Lower leg skin (tissue), 3 donors: ENCODE data around the gene UGT2B15.

ENCODE experiments used
- POLR2A ChIP-seq, 2 donors: fragments of 450-650 bp; IDR thresholded peaks; one replicate each; pipeline ENCODE4 v1.6.1; 2016 to 2017; ENCODE audit warnings: antibody characterized with exemption in 2 of 2, mild to moderate bottlenecking in 1 of 2, moderate library complexity in 1 of 2
- TF ChIP-seq, protein P1 (sequence below), 3 donors: fragments of 450-650 bp; IDR thresholded peaks; one replicate each; pipeline ENCODE4 v1.5.1; 2016; ENCODE audit warnings: antibody characterized with exemption in 3 of 3, mild to moderate bottlenecking in 3 of 3, moderate library complexity in 2 of 3

DNA sequence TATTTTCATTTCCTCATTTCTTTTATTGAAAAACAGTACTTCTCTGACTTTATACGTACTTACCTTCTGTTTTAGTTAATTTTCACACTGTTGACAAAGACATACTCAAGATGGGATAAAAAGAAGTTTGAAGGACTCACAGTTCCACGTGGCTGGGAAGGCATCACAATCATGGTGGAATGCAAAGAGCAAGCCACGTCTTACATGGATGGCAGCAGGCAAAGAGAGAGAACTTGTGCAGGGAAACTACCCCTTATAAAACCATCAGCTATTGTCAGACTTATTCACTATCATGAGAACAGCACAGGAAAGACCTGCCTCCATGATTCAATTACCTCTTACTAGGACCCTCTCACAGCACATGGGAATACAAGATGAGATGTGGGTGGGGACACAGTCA lies 20.7 kb upstream of the UGT2B15 start:
- no peak for TF ChIP-seq POLR2A (IDR thresholded peaks at IDR 0.05)
- TF ChIP-seq, protein P1, sequence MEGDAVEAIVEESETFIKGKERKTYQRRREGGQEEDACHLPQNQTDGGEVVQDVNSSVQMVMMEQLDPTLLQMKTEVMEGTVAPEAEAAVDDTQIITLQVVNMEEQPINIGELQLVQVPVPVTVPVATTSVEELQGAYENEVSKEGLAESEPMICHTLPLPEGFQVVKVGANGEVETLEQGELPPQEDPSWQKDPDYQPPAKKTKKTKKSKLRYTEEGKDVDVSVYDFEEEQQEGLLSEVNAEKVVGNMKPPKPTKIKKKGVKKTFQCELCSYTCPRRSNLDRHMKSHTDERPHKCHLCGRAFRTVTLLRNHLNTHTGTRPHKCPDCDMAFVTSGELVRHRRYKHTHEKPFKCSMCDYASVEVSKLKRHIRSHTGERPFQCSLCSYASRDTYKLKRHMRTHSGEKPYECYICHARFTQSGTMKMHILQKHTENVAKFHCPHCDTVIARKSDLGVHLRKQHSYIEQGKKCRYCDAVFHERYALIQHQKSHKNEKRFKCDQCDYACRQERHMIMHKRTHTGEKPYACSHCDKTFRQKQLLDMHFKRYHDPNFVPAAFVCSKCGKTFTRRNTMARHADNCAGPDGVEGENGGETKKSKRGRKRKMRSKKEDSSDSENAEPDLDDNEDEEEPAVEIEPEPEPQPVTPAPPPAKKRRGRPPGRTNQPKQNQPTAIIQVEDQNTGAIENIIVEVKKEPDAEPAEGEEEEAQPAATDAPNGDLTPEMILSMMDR (IDR thresholded peaks at IDR 0.05), result no peak
